HT-29 (cell line): Measurements from ENCODE around the gene SGMS1. TPM values are rescaled to one million over a fixed set of nuclear protein-coding genes. Genes with fewer than 3 reads are reported as not detected.
A peak's percentile ranks its signal among the peaks of the same experiment; 100 is the strongest.
"Not testable (repeated sequence)": the region's sequence is repeated elsewhere in the genome, so short reads cannot be mapped to it uniquely, and the experiment has no call there.

Source experiments
- DNase-seq: peaks from one replicate; pipeline ENCODE4 v3.0.0-alpha.2; 2015; ENCODE audit warnings: low spot score
- total RNA-seq: library from RNA; depleted of rRNA; stranded (reverse); fragments of >200 nt; shearing (Covaris generic); gene quantifications from 2 replicates; pipeline ENCODE4 v1.2.3, GENCODE V29; 2014

SGMS1 gene
- total RNA-seq, 1 experiment from 2014 or later = 23.2 TPM

DNA sequence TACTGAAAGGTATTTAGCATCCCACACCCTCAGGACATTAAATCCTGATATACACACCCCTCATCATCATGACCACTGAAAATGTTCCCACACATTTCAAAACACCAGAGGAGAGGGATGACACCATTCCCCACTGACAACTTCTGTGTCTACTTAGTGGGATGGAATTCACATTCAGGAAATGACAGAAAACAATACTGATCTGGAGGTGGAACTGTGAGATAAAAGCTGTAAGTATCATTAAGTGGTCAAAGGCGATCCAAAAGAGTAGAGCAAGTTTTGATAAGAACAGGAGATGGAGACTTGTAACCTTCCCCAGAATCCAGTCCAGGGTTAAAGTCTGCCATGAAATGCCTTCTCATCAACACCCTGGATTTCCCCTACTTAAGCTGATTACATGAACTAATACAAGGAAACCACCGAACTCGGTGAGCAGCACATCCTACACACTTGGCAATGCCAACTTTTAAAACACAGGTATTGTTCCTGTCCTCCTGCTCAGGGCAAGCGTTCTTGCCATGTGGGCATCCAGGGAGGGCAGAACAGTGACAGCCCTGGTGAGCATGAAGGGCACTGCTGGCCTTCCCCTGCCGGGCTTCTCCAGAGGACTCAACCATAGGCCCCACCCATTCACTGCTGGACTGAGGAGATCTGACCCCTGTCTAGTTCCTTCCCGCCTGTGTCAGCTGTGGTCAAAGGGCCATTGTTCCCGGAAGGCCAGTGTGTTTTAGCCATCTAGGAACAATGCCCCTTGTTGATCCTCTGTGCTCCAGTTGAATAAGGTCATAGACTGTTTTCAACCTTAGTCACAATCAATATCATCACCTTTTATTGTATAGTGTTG lies 85.0 kb downstream of the SGMS1 start:
- no peak for DNase-seq

DNA sequence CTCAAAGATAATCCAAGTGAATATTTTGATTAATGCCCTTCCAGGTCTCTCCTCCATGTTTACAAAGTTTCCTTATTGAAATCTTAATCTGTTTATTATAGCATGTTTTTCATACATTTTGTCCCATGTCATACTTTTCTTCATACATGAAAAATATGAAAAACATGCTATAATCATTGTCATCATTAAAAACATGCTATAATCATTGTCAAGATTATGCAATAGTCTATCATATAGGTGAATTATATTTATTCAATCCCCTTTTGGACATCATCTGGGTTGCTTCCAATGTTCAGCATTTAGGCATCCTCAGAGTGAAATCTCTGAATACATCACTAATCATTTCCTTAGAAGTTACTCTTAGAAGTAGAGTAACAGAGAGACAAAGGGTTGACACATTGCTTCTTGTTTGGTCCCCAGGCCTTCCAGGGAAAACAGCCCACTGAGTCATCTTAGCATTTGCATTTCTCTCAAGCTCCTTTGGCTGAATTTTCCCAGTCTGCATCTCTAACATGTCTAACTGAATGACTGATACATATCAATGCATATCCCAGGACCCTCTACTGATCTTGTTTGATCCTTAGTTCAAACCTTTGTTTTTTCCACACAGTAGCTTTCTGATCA lies 87.0 kb downstream of the SGMS1 start:
- DNase-seq = no peak

DNA sequence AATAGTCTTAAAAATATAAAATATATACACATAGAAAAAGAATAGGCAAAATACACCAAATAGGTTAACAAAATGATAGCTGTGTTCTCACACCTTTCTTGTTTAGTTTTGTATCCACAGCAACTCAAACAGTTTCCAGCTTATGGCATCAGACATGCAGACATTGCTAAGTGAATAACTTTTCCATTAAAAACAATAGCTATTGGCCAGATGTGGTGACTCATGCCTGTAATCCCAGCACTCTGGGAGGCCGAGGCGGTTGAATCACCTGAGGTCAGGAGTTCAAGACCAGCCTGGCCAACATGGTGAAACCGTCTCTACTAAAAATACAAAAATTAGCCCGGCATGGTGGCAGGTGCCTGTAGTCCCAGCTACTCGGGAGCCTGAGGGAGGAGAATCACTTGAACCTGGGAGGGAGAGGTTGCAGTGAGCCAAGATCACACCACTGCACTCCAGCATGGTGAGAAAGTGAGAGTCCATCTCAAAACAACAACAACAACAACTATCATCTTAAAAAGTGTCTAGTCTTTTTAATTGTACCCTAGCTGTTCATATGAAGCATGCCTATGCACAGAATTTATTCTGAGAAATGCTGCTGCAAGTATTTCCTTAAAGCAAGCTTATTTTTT lies 88.9 kb downstream of the SGMS1 start:
- DNase-seq = not testable (repeated sequence)

GRCh38 chr10:50533296-50533695 lies 90.5 kb downstream of the SGMS1 start:
- DNase-seq = no peak

- DNase-seq = no peak
These were observed 92.2 kb downstream of the SGMS1 start for GRCh38 chr10:50531388-50532077.

GRCh38 chr10:50529660-50530059 lies 94.1 kb downstream of the SGMS1 start:
- no peak for DNase-seq

- DNase-seq = no peak
These were observed 95.5 kb downstream of the SGMS1 start for GRCh38 chr10:50528206-50528605.

- no peak for DNase-seq
These were observed 96.2 kb downstream of the SGMS1 start for GRCh38 chr10:50527442-50528043.

GRCh38 chr10:50526185-50526584 lies 97.6 kb downstream of the SGMS1 start:
- DNase-seq = no peak

DNA sequence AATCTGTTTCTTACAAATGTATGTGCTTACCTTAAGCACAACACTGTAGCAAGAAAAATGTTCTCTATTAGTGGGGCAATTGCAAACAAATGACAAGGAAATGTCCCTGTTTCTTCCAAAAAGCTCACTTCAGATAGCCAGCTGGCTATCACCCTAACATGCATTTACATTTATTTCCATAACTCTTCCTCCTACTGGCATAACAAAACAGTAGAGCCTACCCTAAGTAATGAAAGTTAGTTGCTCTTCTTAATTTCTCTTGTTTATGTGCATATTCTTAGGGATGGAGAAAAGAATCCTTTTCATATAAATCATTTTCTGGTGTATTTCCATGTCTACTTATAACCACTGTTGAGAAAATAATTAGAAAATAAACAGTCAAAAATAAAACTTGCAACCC lies 100.4 kb downstream of the SGMS1 start:
- DNase-seq = no peak

DNA sequence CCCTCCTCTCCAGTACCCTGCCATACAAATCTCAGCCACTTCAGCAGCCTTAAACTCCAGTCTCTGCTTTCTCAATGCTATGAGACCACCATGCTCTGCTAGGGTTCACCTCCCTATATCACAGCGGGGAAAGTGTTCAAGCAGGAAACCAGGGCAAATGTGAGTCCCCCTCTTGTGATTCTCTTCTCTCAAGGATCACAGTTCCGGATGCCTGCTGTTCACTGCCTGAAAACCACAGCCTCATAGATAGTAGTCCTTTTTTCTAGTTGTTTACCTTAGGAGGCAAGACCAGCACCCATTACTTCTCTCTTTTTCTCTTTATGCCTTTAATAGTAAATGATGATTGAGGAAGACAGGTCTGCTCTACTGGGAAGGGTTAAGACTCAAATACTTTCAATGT lies 100.8 kb downstream of the SGMS1 start:
- no peak for DNase-seq

- DNase-seq = no peak
These were observed 103.6 kb downstream of the SGMS1 start for GRCh38 chr10:50520115-50520514.

DNA sequence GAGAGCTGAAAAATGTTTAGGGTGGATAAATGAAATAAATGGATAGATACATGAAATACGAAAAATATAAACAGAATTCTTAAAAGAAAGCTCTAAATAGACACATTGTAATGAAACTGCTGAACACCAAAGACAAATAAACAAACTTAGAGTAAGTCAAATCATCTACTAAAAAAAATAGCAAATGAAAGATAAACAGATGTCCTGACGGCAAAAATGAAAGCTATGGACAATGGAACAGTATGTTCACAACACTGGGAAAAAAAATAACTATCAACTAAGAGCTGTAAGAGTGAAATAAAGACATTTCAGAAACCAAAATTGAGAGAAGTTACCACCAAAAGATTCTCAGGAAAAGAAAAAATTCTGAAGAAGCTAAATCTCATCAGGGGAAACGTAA lies 106.1 kb downstream of the SGMS1 start:
- DNase-seq = no peak

DNA sequence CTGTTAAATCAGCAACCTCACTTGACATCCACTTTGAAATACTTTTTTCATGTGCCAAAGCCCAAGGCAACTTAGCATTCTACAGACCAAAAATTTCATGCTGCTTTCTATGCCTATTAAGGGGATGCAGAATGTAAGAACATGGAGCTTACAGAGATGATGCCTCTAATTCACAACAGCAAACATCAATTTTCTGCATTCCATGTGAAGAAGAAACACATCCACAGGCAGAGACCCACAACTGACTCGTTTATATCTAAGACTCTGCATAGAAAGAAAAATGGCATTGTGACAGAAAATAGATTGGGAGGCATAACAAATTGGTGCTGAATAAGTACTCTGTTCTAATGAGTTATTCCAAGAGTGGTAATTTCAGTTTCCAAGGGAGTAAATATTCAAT lies 107.6 kb downstream of the SGMS1 start:
- DNase-seq = no peak

DNA sequence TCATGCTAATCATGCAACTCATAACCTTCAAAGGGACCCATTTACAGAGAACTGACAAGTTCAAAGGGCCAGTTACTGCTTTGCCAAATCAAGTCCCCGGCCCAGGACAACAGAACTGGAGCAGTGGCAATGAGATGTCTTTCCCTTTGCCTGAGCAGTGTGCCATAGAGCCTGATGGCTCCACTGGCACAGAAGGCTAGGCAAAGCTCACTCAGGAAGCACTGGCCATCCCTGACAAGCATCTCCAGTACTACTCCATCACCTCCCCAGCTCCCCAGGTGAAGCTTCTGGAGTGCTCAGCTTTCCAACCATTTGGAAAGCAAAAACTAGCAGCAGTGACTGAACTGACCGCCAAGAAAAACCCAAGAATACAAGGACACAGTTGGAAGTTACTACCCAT lies 108.3 kb downstream of the SGMS1 start:
- no peak for DNase-seq

- DNase-seq = no peak
These were observed 108.8 kb downstream of the SGMS1 start for GRCh38 chr10:50514995-50515394.

DNA sequence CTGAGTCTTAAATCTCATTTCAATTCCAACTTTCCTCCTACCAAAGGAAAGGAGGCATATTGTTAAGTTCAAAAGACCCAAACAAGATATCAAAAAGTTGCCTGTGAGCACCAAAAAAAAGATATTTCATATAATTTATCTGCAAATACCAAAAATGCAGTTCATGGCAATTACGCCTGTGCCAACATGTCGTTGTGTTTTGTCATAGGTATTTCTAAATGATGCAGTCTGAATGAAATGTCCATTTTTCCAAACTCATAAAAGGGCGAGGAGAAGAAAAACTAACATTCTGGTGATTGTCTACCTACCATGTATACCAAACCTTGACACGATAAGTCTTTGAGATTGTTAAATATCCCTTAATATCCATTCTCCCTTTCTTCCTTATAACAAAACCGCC lies 109.8 kb downstream of the SGMS1 start:
- no peak for DNase-seq

DNA sequence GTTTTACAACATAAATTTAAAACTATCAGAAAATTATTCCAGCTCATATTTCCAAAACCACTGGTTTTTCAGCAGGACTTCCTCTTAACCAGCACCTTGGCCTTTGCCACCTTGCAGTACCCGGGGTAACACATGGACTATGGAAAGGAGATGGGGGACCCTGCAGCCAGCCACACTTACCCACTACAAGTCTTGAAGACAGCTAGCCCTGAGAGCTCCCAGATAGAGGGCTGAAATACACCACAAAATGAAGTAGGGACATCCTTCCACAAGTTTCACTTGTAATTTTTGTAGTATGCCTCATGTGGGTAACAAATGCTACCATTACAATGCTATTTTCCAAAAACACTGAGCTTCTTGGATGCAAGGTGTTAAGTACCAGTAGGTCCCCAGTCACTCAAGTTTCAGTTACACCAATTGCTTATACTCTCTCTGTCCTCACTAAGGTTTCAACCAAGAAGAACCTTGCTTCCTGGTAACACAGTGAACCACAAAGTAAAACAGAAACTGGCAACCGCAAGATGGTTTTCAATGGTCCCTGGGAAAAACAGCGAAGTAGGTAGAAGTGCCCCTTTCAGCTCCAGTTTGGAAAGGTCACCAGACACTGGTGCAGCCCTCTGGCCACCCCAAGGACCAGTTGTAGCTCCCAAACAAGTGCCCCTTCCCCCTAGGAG lies 110.9 kb downstream of the SGMS1 start:
- no peak for DNase-seq

DNA sequence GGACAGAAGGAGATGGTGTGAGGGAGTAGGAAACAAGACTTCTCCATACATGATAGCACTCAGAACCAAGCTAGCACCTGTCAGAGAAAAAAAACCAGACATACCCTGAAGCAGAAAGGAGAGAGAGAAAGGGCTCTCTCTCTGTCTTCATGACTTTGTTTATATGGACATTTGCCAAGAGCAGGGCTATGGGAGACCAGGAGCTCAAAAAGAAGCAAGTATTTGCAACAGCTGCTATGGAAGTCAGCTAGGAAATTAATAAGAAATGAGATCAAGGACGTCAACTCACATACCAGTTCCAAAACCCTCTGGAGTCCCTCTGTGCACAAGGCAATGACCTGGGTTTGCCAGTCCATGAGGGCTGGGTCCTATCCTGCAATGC lies 111.6 kb downstream of the SGMS1 start:
- peak; percentile 10 for DNase-seq

DNA sequence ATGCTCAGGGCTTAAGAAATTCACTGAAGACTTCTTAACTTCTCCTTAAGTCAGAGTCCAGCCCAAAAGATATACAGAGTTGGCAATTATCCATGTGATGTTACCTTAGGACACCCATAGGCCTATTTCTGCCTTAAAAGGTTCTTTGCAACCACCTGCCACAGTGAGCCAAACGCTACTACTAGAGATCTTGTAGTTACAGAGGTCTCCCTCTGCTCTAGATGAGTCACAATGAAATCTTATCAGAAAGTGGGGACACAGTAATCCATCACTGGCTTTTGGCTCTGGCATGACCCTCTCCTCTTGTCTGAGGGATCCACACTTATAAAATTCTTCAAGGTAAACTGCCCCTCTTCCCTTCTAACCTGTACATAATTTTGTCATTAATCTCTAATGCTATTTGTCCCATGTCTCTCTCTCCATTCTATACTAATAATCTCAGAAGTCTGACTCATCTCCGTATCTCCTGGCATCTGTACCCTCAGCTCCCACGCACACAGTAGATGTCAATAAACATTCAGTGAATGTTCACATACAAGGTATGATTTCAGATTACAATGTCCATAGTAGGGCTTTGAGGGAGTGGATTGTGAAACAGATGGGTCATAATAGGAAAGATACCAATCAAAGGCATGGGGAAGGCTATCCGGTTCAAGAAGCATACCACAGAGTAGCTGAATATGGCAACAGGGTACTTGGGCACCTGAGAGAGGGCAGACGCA lies 112.1 kb downstream of the SGMS1 start:
- DNase-seq = peak; percentile 33
